HepG2 (cell line): Measurements from ENCODE around the gene GZF1. TPM values are rescaled to one million over a fixed set of nuclear protein-coding genes. Genes with fewer than 3 reads are reported as not detected.

Experiments used
- CENPX ChIP-seq: sonication (generic); formaldehyde crosslinking; IDR thresholded peaks from 2 replicates; pipeline ENCODE4 v1.9.0; 2021; ENCODE audit warnings: mild to moderate bottlenecking, missing genetic modification reagents, moderate library complexity
- ERF ChIP-seq: IDR thresholded peaks from 2 replicates; pipeline ENCODE4 v1.6.1; 2018; ENCODE audit warnings: missing biosample characterization, missing genetic modification reagents
- HNRNPL ChIP-seq: fragments of 200-400 bp; formaldehyde crosslinking; IDR thresholded peaks from 2 replicates; pipeline ENCODE4 v1.6.1; 2017; ENCODE audit warnings: mild to moderate bottlenecking, low read depth, low read length
- MBNL3 ChIP-seq: fragments of 250-450 bp; sonication (Bioruptor Pico); conservative IDR thresholded peaks from 2 replicates; pipeline ENCODE4 v1.8.0; 2022; ENCODE audit warnings: mild to moderate bottlenecking, inconsistent platforms
- NCOR1 ChIP-seq: fragments of 200-600 bp; sonication (generic); IDR thresholded peaks from 2 replicates; pipeline ENCODE4 v1.7.0; 2017; ENCODE audit warnings: antibody characterized with exemption, low read length, borderline replicate concordance
- PRPF4 ChIP-seq: fragments of 200-400 bp; formaldehyde crosslinking; IDR thresholded peaks from 2 replicates; pipeline ENCODE4 v1.6.1; 2016; ENCODE audit warnings: low read length, low read depth; ENCODE audit not compliant: poor library complexity, severe bottlenecking
- RFXANK ChIP-seq: IDR thresholded peaks from 2 replicates; pipeline ENCODE4 v1.6.1; 2016
- TBL1XR1 ChIP-seq: fragments of 150-350 bp; IDR thresholded peaks from 2 replicates; pipeline ENCODE4 v1.6.1; 2014; ENCODE audit warnings: borderline replicate concordance, low read length; ENCODE audit not compliant: partially characterized antibody
- ZFAT ChIP-seq: sonication (generic); formaldehyde crosslinking; conservative IDR thresholded peaks from 2 replicates; pipeline ENCODE4 v1.8.1; 2023; ENCODE audit warnings: missing genetic modification reagents, inconsistent platforms
- ZNF530 ChIP-seq: sonication (generic); formaldehyde crosslinking; IDR thresholded peaks from 2 replicates; pipeline ENCODE4 v1.5.0; 2020; ENCODE audit warnings: low read depth, mild to moderate bottlenecking, missing genetic modification reagents
- ZNF570 ChIP-seq: sonication (generic); formaldehyde crosslinking; IDR thresholded peaks from 2 replicates; pipeline ENCODE4 v1.4.0; 2020; ENCODE audit warnings: mild to moderate bottlenecking, missing genetic modification reagents, borderline replicate concordance
- ZNF660 ChIP-seq: sonication (generic); formaldehyde crosslinking; IDR thresholded peaks from 2 replicates; pipeline ENCODE4 v1.5.1; 2020; ENCODE audit warnings: mild to moderate bottlenecking, low read depth, missing genetic modification reagents, borderline replicate concordance
- ZNF724P ChIP-seq: sonication (generic); formaldehyde crosslinking; IDR thresholded peaks from 2 replicates; pipeline ENCODE4 v1.8.0; 2022; ENCODE audit warnings: missing genetic modification reagents, borderline replicate concordance
- ZNF878 ChIP-seq: sonication (generic); formaldehyde crosslinking; IDR thresholded peaks from 2 replicates; pipeline ENCODE4 v1.8.1; 2023; ENCODE audit warnings: mild to moderate bottlenecking, missing genetic modification reagents, moderate library complexity
- ZSCAN21 ChIP-seq: sonication (generic); formaldehyde crosslinking; IDR thresholded peaks from 2 replicates; pipeline ENCODE4 v1.8.0; 2022; ENCODE audit warnings: mild to moderate bottlenecking, missing genetic modification reagents, moderate library complexity, borderline replicate concordance
- polyA plus RNA-seq, 8 experiments: library from polyadenylated mRNA; depleted of rRNA in 3 of 8; stranded (reverse) in 7 of 8; unstranded in 1 of 8; fragments of >200 nt; fragmentation: Illumina TruSeq in 4 of 8; extraction: Trizol in 4 of 8; gene quantifications; 2 replicates each; pipeline versions ENCODE4 v1.2.1 to v1.2.3, GENCODE V29; 2011 to 2016; ENCODE audit warnings: low read depth in 4 of 8, missing spikeins in 1 of 8, mixed read lengths in 1 of 8; ENCODE audit not compliant: insufficient read depth in 1 of 8
- total RNA-seq, 5 experiments: library from RNA; depleted of rRNA; stranded (reverse); fragments of >200 nt; fragmentation: Illumina TruSeq; extraction: Trizol; gene quantifications; 2 replicates each; pipeline ENCODE4 v1.2.3, GENCODE V29; 2016; ENCODE audit warnings: low read depth in 1 of 5
- TF ChIP-seq, protein P1 (sequence below): sonication (generic); formaldehyde crosslinking; IDR thresholded peaks from 2 replicates; pipeline ENCODE4 v1.8.0; 2022; ENCODE audit warnings: missing genetic modification reagents, mild to moderate bottlenecking, inconsistent platforms, borderline replicate concordance
- TF ChIP-seq, protein P2 (sequence below): sonication (generic); formaldehyde crosslinking; IDR thresholded peaks from 2 replicates; pipeline ENCODE4 v1.4.0; 2020; ENCODE audit warnings: missing genetic modification reagents, mild to moderate bottlenecking, borderline replicate concordance
- TF ChIP-seq, protein P3 (sequence below): sonication (generic); formaldehyde crosslinking; IDR thresholded peaks from 2 replicates; pipeline ENCODE4 v1.5.0; 2020; ENCODE audit warnings: mild to moderate bottlenecking, missing genetic modification reagents, borderline replicate concordance
- TF ChIP-seq, protein P4 (sequence below): sonication (generic); formaldehyde crosslinking; conservative IDR thresholded peaks from 2 replicates; pipeline ENCODE4 v1.8.0; 2022; ENCODE audit warnings: mild to moderate bottlenecking, moderate library complexity, missing genetic modification reagents
- TF ChIP-seq, protein P5 (sequence below): sonication (generic); formaldehyde crosslinking; IDR thresholded peaks from 2 replicates; pipeline ENCODE4 v1.5.1; 2020; ENCODE audit warnings: mild to moderate bottlenecking, missing genetic modification reagents, borderline replicate concordance

Gene GZF1
- total and polyA plus RNA-seq, 2 of the 13 experiments (the other 11 are each of a cell fraction or from before 2014, with no cell fraction given), result 16.9 to 26.0 TPM

DNA sequence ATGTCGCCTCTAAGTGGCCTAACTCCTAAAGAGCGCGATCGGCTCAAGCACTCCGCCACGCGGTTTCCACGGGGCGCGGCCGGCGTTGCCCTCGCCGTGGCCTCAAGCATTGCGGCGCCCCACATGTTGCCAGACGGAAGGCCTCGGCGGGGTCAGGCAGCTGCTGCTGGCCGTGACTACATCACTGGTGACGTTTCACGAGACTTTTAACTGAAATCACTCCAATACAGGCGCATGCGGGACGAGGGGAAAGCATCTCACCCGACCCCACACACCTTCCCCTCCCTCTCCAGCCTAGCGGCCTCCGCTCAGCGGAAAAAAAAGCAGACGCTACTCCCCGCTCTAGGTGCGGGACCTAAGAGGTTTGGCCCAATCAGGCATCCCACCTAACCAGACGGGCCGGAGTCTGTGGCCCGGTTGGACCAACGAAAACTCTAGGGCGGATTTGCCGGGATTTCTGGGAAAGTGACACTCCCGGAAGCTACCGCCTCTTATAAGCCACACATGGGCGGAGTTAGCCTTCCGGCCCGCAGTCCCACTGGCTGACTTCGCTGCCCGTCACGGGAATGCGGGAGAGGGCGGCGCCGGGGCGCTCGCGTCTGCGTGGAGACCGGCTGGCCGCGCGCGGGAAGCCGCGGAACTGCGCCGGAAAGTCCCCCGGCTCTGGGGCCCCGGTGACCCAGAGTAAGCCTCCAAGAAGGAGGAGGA lies 11.6 kb upstream of the GZF1 start, which contains the start of gene NXT1 (continued):
- TF ChIP-seq CENPX (CRISPR knock-in tag), result no peak
- no peak; the same call in 1 of the 2 replicates for TF ChIP-seq ZNF878 (CRISPR knock-in tag)
- TF ChIP-seq, protein P1, sequence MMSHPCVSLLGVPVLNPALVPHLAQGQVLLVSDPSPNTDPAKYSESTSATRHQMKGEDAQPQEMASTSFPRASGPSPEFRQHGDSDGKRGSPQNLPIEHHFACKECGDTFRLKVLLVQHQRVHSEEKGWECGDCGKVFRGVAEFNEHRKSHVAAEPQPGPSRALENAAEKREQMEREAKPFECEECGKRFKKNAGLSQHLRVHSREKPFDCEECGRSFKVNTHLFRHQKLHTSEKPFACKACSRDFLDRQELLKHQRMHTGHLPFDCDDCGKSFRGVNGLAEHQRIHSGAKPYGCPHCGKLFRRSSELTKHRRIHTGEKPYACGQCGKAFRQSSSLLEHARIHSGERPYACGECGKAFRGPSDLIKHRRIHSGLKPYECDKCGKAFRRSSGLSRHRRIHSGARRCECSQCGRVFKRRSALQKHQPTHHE, result peak; percentile 32
- TF ChIP-seq, protein P2, sequence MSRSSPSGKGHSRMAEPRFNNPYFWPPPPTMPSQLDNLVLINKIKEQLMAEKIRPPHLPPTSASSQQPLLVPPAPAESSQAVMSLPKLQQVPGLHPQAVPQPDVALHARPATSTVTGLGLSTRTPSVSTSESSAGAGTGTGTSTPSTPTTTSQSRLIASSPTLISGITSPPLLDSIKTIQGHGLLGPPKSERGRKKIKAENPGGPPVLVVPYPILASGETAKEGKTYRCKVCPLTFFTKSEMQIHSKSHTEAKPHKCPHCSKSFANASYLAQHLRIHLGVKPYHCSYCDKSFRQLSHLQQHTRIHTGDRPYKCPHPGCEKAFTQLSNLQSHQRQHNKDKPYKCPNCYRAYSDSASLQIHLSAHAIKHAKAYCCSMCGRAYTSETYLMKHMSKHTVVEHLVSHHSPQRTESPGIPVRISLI, result peak; percentile 99
- TF ChIP-seq ZNF660 (CRISPR knock-in tag), result no peak
- TF ChIP-seq ZNF570 (CRISPR knock-in tag), result no peak
- TF ChIP-seq ZSCAN21, result no peak
- TF ChIP-seq ERF (CRISPR knock-in tag), result peak; percentile 87
- TF ChIP-seq, protein P3, sequence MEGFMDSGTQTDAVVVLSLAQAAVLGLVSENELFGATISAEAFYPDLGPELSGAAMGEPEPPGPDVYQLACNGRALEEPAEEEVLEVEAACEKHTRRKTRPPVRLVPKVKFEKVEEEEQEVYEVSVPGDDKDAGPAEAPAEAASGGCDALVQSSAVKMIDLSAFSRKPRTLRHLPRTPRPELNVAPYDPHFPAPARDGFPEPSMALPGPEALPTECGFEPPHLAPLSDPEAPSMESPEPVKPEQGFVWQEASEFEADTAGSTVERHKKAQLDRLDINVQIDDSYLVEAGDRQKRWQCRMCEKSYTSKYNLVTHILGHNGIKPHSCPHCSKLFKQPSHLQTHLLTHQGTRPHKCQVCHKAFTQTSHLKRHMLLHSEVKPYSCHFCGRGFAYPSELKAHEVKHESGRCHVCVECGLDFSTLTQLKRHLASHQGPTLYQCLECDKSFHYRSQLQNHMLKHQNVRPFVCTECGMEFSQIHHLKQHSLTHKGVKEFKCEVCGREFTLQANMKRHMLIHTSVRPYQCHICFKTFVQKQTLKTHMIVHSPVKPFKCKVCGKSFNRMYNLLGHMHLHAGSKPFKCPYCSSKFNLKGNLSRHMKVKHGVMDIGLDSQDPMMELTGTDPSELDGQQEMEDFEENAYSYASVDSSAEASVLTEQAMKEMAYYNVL, result no peak
- peak; percentile 64; the same call in 1 of the 2 replicates for TF ChIP-seq RFXANK
- TF ChIP-seq PRPF4, result no peak
- TF ChIP-seq MBNL3 (CRISPR knock-in tag), result no peak
- TF ChIP-seq TBL1XR1, result no peak
- 0 out of 2 replicates have a peak, but pooled peaks have one; percentile 81 for TF ChIP-seq ZNF530 (CRISPR knock-in tag)
- TF ChIP-seq, protein P4, sequence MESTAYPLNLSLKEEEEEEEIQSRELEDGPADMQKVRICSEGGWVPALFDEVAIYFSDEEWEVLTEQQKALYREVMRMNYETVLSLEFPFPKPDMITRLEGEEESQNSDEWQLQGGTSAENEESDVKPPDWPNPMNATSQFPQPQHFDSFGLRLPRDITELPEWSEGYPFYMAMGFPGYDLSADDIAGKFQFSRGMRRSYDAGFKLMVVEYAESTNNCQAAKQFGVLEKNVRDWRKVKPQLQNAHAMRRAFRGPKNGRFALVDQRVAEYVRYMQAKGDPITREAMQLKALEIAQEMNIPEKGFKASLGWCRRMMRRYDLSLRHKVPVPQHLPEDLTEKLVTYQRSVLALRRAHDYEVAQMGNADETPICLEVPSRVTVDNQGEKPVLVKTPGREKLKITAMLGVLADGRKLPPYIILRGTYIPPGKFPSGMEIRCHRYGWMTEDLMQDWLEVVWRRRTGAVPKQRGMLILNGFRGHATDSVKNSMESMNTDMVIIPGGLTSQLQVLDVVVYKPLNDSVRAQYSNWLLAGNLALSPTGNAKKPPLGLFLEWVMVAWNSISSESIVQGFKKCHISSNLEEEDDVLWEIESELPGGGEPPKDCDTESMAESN (CRISPR knock-in tag), result peak; percentile 84
- peak; percentile 51; the same call in 1 of the 2 replicates for TF ChIP-seq NCOR1
- 0 out of 2 replicates have a peak, but pooled peaks have one; percentile 56 for TF ChIP-seq HNRNPL
- no peak for TF ChIP-seq ZFAT
- TF ChIP-seq ZNF724P (CRISPR knock-in tag), result no peak; the same call in 1 of the 2 replicates
- TF ChIP-seq, protein P5, sequence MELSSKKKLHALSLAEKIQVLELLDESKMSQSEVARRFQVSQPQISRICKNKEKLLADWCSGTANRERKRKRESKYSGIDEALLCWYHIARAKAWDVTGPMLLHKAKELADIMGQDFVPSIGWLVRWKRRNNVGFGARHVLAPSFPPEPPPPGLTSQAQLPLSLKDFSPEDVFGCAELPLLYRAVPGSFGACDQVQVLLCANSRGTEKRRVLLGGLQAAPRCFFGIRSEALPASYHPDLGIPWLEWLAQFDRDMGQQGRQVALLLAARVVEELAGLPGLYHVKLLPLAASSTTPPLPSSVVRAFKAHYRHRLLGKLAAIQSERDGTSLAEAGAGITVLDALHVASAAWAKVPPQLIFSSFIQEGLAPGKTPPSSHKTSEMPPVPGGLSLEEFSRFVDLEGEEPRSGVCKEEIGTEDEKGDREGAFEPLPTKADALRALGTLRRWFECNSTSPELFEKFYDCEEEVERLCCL (CRISPR knock-in tag), result peak; percentile 91; the same call in 1 of the 2 replicates
